G401 (cell line): Measurements from ENCODE around the gene CRACR2B. TPM values are rescaled to one million over a fixed set of nuclear protein-coding genes. Genes with fewer than 3 reads are reported as not detected.

Experiments
- DNase-seq: peaks from one replicate; pipeline ENCODE4 v3.0.0-alpha.2; 2015; ENCODE audit warnings: low spot score
- in situ Hi-C: cut with HindIII; loops from 2 replicates; pipeline ENCODE4 v1.10.0; 2016; ENCODE audit warnings: low sequenced_read_pairs, mixed read lengths
- total RNA-seq: library from RNA; depleted of rRNA; stranded (reverse); fragments of >200 nt; shearing (Covaris generic); gene quantifications from 2 replicates; pipeline ENCODE4 v1.2.3, GENCODE V29; 2014

CRACR2B gene
- total RNA-seq, 1 experiment from 2014 or later: 28.3 TPM

DNA sequence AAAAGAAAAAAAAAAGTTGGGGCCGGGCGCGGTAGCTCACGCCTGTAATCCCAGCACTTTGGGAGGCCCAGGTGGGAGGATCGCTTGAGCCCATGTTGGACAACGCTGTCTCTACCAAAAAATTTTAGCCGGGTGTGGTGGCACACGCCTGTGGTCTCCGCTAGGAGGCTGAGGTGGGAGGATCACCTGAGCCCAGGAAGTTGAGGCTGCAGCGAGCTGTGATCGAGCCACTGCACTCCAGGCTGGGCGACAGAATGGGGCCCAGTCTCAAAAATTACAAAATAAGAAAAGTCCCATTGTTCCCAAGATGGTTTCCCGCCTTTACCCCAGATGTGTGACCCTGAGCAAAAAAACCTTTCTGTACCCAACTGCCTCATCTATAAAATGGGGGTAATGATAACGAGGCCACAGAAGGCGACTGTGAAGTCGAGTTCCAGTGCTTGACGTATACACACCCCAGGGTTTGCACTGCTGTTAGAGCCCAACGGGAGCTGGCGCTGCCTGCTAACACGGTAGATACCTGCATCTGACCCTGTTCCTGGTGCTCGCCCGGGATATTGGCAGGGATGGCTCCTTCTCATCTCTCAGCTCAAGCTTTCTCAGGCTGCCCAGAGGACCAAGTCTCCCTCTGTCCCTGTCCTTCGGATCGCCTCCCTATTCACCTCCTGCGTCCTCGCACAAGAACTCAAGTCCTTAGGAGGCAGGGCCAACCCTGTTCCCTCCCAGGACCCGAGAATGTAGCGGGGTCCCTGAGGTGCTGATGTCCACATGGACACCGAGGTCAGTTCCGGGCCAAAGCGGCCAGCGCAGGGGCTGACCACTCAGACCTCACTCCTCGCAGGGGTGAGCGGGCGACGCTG, 19.1 kb upstream of the CRACR2B start:
- in situ Hi-C loops: no loop called here
- DNase-seq: peak; percentile 83

- in situ Hi-C loops: no loop called here
- DNase-seq: peak; percentile 95
Observed at GRCh38 chr11:809287-810039, 18.3 kb upstream of the CRACR2B start, which contains the start of gene RPLP2. TSS of gene RPLP2 (plus strand) at chr11:809967. CDS start at chr11:810235, 268 bp downstream.

DNA sequence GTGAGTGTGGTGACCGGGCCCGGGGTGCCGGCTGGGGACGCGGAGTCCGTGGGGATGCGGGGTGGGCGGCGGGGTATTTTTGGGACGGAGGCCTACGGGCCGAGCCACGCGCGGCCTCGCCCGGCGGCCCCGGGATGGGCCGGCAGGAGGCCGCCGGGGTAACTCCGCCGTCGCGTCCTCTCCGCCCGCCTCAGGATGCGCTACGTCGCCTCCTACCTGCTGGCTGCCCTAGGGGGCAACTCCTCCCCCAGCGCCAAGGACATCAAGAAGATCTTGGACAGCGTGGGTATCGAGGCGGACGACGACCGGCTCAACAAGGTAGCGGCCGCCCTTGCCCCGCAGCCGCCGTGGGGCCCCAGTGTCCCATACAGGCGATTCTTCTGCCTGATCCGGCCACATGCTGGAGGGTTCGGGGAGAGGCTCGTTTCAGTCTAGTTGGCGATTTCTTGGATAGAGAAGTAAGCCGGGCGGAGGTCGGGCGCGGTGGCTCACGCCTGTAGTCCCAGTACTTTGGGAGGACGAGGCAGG, 17.6 kb upstream of the CRACR2B start:
- in situ Hi-C loops: no loop called here
- no peak for DNase-seq

GRCh38 chr11:811446-812245, 16.1 kb upstream of the CRACR2B start:
- in situ Hi-C loops: no loop called here
- no peak for DNase-seq

GRCh38 chr11:812390-812789, 15.3 kb upstream of the CRACR2B start:
- in situ Hi-C loops: no loop called here
- no peak for DNase-seq

DNA sequence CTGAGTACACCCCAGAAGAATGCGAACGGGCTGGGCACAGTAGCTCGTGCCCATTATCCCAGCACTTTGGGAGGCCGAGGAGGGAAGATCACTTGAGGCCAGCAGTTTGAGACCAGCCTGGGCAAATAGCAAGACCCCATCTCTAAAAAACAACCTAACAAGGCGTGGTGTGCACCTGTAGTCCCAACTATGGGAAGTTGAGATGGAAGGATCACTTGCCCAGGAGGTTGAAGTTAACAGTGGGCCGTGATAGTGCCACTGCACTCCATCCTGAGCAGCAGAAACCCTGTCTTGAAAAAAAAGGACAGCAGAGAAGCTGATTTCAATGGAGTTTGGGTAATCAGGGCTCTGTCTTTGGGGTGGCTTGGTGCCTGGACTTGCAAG, 14.7 kb upstream of the CRACR2B start:
- in situ Hi-C loops: no loop called here
- no peak for DNase-seq

GRCh38 chr11:813456-814096, 14.1 kb upstream of the CRACR2B start:
- in situ Hi-C loops: no loop called here
- DNase-seq: no peak

DNA sequence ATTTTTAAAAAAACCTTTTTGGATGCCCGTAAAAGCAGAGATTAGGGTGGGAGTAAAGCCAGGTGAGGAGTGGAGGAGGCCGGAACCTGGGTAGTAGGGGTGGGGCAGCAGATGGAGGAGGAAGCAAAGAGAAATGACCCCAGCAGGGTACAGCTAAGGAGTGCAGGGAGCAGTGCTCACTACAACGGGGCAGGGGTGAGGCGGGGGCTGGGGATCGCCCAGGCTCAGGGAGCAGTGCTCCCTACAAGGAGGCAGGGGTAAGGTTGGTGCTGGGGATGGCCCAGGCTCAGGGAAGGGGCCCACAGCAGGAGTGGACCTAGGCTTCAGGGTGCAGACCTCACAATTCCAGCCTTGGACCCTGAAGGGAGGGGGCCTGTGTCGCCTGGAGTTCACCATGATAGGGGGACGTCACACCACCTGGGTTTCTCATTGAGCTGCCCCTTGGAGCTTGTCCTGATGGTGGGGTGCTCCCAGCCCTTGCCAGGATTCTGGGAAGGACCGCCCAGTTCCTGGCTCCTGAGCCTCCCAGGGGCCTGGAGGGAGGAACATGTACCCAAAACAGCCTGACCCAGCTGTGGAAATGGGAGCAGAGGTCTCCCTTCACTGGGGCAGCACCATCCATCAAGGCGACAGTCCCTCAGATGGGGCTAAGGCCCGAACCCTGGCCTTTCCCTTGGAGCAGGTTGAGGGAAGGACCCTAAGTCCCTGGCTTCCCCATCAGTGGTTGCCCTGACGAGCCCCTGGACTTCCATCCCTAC, 11.9 kb upstream of the CRACR2B start:
- no peak for DNase-seq
- in situ Hi-C loops: no loop called here

- in situ Hi-C loops: no loop called here
Observed at GRCh38 chr11:816433-816779, 11.3 kb upstream of the CRACR2B start.

GRCh38 chr11:818396-819128, 9.2 kb upstream of the CRACR2B start, which contains the start of gene PNPLA2:
TSS of gene PNPLA2 (plus strand) at chr11:818914. CDS start at chr11:819719, 805 bp downstream.
- DNase-seq: no peak

More at GRCh38 chr11:816433-816779, 11.3 kb upstream of the CRACR2B start:
- DNase-seq: no peak

GRCh38 chr11:819129-819931, 8.4 kb upstream of the CRACR2B start:
- in situ Hi-C loops: no loop called here
- DNase-seq: peak; percentile 93

More at GRCh38 chr11:818396-819128, 9.2 kb upstream of the CRACR2B start, which contains the start of gene PNPLA2:
- in situ Hi-C loops: no loop called here

DNA sequence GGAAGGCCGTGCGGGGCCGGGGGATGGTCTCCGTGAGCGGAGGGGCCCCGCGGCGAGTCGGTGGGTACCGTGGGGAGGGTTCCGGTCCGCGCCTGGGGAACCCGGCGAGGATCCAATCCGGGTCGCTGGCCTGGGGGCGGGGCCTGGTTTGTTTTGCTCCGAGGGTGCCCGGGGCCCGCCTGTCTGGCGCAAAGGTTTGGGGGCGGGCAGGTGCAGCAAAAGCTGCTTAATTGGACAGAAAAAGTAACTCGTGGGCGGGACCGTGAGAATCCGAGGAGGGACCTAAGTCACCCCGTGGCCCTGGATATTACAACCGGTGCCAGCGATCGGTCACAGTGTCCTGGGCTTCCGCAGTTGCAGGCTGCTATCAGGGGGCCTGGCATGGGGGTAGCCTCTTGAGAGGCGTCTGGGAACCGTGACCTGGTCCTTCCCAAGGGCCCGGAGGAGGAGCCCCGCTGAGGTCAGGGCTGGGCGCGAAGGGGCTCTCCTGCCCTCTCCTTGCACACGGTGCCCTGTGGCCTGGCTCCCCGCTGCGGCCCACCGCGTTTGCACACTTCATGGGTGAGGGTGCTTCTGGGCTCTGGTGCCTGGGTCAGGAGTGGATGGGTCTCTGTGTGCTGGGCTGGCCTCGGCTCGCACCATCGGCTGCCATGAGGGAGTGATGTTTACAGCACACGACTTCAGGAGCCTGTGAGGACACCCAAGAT, 7.6 kb upstream of the CRACR2B start:
- peak; percentile 85 for DNase-seq

DNA sequence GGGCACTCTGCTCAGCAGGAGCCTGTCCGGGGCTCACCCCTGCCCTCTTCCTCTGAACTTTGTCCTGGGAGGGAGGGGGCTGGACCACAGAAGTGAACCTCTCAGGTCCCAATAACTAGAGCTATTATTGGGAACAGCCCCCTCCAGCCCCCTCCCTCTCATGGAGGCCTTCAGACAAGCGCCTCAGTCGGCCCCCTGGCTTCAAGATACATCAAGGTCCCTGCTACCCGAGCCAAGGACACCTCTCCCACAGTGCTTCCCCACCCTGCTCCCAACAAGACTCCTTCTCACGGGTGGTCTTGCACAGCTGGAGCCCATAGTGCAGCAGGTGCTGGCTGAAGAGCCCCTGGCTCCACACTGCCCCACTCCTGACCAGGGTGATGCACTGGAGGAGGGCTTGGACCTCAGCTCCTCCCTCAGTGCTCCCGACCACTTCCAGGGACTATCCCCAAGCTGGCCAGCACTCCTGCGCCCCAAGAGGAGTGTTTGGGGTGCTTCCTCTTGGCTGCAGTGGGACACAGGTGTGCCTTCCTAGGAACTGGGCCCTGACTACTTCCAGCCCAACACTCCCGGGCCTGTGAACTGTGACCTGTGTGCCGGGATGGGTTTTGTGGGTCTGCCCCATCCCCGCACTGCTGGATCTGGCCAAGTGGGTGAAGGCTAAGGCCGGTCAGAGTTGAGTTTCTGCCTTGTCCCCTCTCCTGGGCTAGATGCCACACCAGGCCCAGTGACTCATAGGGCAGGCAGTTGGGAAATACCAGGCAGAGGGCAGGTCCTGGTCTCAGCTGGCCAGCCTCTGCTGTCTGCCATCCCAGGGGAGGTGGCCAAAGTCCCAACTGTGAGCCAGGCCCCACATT, 6.8 kb upstream of the CRACR2B start:
- in situ Hi-C loops: no loop called here
- no peak for DNase-seq

More for the DNA sequence above, 7.6 kb upstream of the CRACR2B start:
- in situ Hi-C loops: no loop called here

- in situ Hi-C loops: no loop called here
- DNase-seq: peak; percentile 60
Observed at GRCh38 chr11:821512-822371, 6.0 kb upstream of the CRACR2B start.
